Skeletal muscle tissue (tissue), 5 donors: Measurements from ENCODE around the gene TUBA1B. TPM values are rescaled to one million over a fixed set of nuclear protein-coding genes. Genes with fewer than 3 reads are reported as not detected.

Experiments used
- H3K27ac ChIP-seq: one replicate; pipeline ENCODE4 v1.7.0; 2013; ENCODE audit warnings: mild to moderate bottlenecking, low read depth, low read length, inconsistent platforms
- H3K27me3 ChIP-seq, 3 donors: one replicate each; pipeline ENCODE4 v1.7.0; 2013; ENCODE audit warnings: low read length in 3 of 3; ENCODE audit not compliant: control insufficient read depth in 3 of 3, insufficient read depth in 3 of 3
- H3K36me3 ChIP-seq, 3 donors: one replicate each; pipeline ENCODE4 v1.7.0; 2013; ENCODE audit warnings: low read length in 3 of 3; ENCODE audit not compliant: control insufficient read depth in 3 of 3, insufficient read depth in 3 of 3
- H3K4me1 ChIP-seq, 3 donors: one replicate each; pipeline ENCODE4 v1.7.0; 2013; ENCODE audit warnings: low read length in 3 of 3, mild to moderate bottlenecking in 3 of 3; ENCODE audit not compliant: control insufficient read depth in 3 of 3, insufficient read depth in 3 of 3
- H3K4me3 ChIP-seq, 3 donors: one replicate each; pipeline ENCODE4 v1.7.0; 2013; ENCODE audit warnings: low read length in 3 of 3
- H3K9ac ChIP-seq, 3 donors: one replicate each; pipeline ENCODE4 v1.7.0; 2013; ENCODE audit warnings: low read length in 3 of 3, mild to moderate bottlenecking in 3 of 3, moderate library complexity in 2 of 3, low read depth in 1 of 3
- H3K9me3 ChIP-seq, 3 donors: one replicate each; pipeline ENCODE4 v1.7.0; 2013; ENCODE audit warnings: low read length in 3 of 3; ENCODE audit not compliant: control insufficient read depth in 3 of 3
- small RNA-seq: library from RNA; depleted of rRNA; stranded (forward); fragments of <200 nt; gene quantifications from one replicate; pipeline ENCODE3, GENCODE V24; 2014
- total RNA-seq: library from RNA; depleted of rRNA; stranded (reverse); fragments of >200 nt; gene quantifications from one replicate; pipeline ENCODE4 v1.2.3, GENCODE V29; 2014
- donor health status: Osteomylitis.

The TUBA1B gene
- total RNA-seq, 1 donor from 2014 or later = 674 TPM

GRCh38 chr12:49084438-49084837 is 46.8 kb downstream of the TUBA1B start:
- no peak overlapping the region for H3K27ac ChIP-seq
- no peaks in the 10 kb centered on the region for H3K36me3 ChIP-seq
- peaks cover 7 to 15% (median 12%) of the 10 kb centered on the region in 3 donors for H3K4me1 ChIP-seq
- no peaks in the 10 kb centered on the region for H3K9me3 ChIP-seq
- no peak overlapping the region for H3K4me3 ChIP-seq
- no peak overlapping the region for H3K9ac ChIP-seq
- H3K27me3 ChIP-seq = peaks cover 3 to 11% (median 11%) of the 10 kb centered on the region in 3 donors

GRCh38 chr12:49079793-49080192 is 51.4 kb downstream of the TUBA1B start:
- H3K4me3 ChIP-seq = no peak overlapping the region
- no peaks in the 10 kb centered on the region for H3K36me3 ChIP-seq
- H3K4me1 ChIP-seq = no peaks in the 10 kb centered on the region
- H3K27me3 ChIP-seq = no peaks in the 10 kb centered on the region
- no peaks in the 10 kb centered on the region for H3K9me3 ChIP-seq
- no peak overlapping the region for H3K9ac ChIP-seq
- H3K27ac ChIP-seq = no peak overlapping the region

Small RNAs within 50 kb of the gene (small RNA-seq; reads per million reads assigned to genes)
- gene RF00019 = not detected

Other genes with a start within 250 kb of the TUBA1B start
- gene FKBP11, start 205.9 kb downstream of the TUBA1B start, total RNA-seq = 5.7 TPM
- gene ARF3, start 173.9 kb downstream of the TUBA1B start, total RNA-seq = 19.8 TPM
- 0.52 TPM for gene WNT10B, start 159.7 kb downstream of the TUBA1B start, total RNA-seq
- gene WNT1, start 153.1 kb downstream of the TUBA1B start, total RNA-seq = not detected
- 18.8 TPM for gene DDN, start 132.0 kb downstream of the TUBA1B start, total RNA-seq
- gene PRKAG1, start 112.6 kb downstream of the TUBA1B start, total RNA-seq = 41.8 TPM
- 26.1 TPM for gene KMT2D, start 70.6 kb downstream of the TUBA1B start, total RNA-seq
- 0.52 TPM for gene RHEBL1, start 61.4 kb downstream of the TUBA1B start, total RNA-seq
- gene DHH, start 36.6 kb downstream of the TUBA1B start, total RNA-seq = 1.6 TPM
- gene LMBR1L, start 20.5 kb downstream of the TUBA1B start, total RNA-seq = 21.4 TPM
- gene TUBA1A, start 57.7 kb upstream of the TUBA1B start, total RNA-seq = 942 TPM
- 34.4 TPM for gene TUBA1C, start 133.7 kb upstream of the TUBA1B start, total RNA-seq
- 2.6 TPM for gene PRPH, start 163.8 kb upstream of the TUBA1B start, total RNA-seq
- gene TROAP, start 191.9 kb upstream of the TUBA1B start, total RNA-seq = 3.1 TPM
- not detected for gene C1QL4, start 205.8 kb upstream of the TUBA1B start, total RNA-seq
- not detected for gene DNAJC22, start 215.5 kb upstream of the TUBA1B start, total RNA-seq
- 19.8 TPM for gene SPATS2, start 236.1 kb upstream of the TUBA1B start, total RNA-seq